Stimulated activated CD4-positive, alpha-beta T cell treated with anti-CD3 and anti-CD28 coated beads, Interleukin-15, amount 100 ng/mL, for 48 hours (primary cell): Measurements from ENCODE around the gene LAMP1.
"Not testable (repeated sequence)": the region's sequence is repeated elsewhere in the genome, so short reads cannot be mapped to it uniquely, and the experiment has no call there.

ENCODE experiments used
- DNase-seq, 2 donors: peaks; one replicate each; pipeline ENCODE4 v3.0.0-alpha.2; 2020; ENCODE audit warnings: low read depth in 2 of 2

The LAMP1 gene

GRCh38 chr13:113296823-113297369, at the start of gene LAMP1:
Gene LAMP1, plus strand, starts transcription at chr13:113297239. Its CDS starts 196 bp downstream, at chr13:113297435.
- DNase-seq = peak; percentile 97 to 98

GRCh38 chr13:113252516-113253095, 44.4 kb upstream of the LAMP1 start:
- DNase-seq = no peak

- DNase-seq = not testable (repeated sequence)
Measured at GRCh38 chr13:113257908-113258307, 39.1 kb upstream of the LAMP1 start.

- no peak for DNase-seq
Measured at GRCh38 chr13:113258321-113259054, 38.6 kb upstream of the LAMP1 start.

- DNase-seq = no peak
Measured at GRCh38 chr13:113260996-113261395, 36.0 kb upstream of the LAMP1 start.

- not testable (repeated sequence) for DNase-seq
Measured at GRCh38 chr13:113263016-113263415, 34.0 kb upstream of the LAMP1 start.

GRCh38 chr13:113267642-113268405, 29.2 kb upstream of the LAMP1 start:
- DNase-seq = no peak

- DNase-seq = no peak
Measured at GRCh38 chr13:113272031-113272430, 25.0 kb upstream of the LAMP1 start.

GRCh38 chr13:113272701-113273181, 24.3 kb upstream of the LAMP1 start:
- DNase-seq = no peak

- DNase-seq = no peak
Measured at GRCh38 chr13:113273321-113273720, 23.7 kb upstream of the LAMP1 start.

GRCh38 chr13:113273851-113274590, 23.0 kb upstream of the LAMP1 start:
- DNase-seq = no peak

- DNase-seq = no peak
Measured at GRCh38 chr13:113274721-113275120, 22.3 kb upstream of the LAMP1 start.

GRCh38 chr13:113275387-113275786, 21.7 kb upstream of the LAMP1 start:
- peak; percentile 10 to 18 for DNase-seq

- DNase-seq = no peak
Measured at GRCh38 chr13:113280126-113280525, 16.9 kb upstream of the LAMP1 start.

GRCh38 chr13:113283904-113284303, 13.1 kb upstream of the LAMP1 start:
- no peak for DNase-seq

GRCh38 chr13:113288880-113289279, 8.2 kb upstream of the LAMP1 start:
- no peak for DNase-seq

- no peak for DNase-seq
Measured at GRCh38 chr13:113291129-113291528, 5.9 kb upstream of the LAMP1 start.

- no peak for DNase-seq
Measured at GRCh38 chr13:113292021-113292862, 4.8 kb upstream of the LAMP1 start.

GRCh38 chr13:113293686-113294085, 3.4 kb upstream of the LAMP1 start:
- DNase-seq = no peak

- DNase-seq = no peak
Measured at GRCh38 chr13:113295776-113296175, 1.3 kb upstream of the LAMP1 start.
